T1000 (cell line): ENCODE results near the gene IL2RG.

Experiments used
- DNase-seq: peaks from one replicate; lab custom pipeline; 2025; ENCODE audit warnings: mixed read lengths; lab: John Stamatoyannopoulos, UW

IL2RG gene

GRCh38 chrX:71068044-71068918, 43.1 kb downstream of the IL2RG start, which contains the start of gene SNX12:
SNX12 (minus strand) TSS chrX:71068334; CDS start chrX:71068306, 28 bp downstream.
- DNase-seq, result peak; percentile 89

DNA sequence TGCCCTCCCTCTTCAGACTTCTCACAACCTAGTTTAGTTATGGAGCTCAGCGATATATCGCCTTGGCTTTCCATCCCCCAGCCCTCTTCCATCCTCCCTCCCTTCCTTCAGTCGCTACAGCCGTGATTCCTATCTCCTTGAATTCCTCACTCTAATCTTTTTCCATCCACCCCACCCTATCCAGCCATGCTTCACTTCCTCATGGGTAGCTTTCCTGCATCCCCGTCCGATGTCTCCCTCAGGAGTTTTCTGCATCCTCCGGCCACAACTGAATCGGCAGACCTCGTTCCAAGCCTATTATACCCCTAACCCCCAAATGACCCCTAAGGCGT, 43.7 kb downstream of the IL2RG start:
- no peak for DNase-seq

GRCh38 chrX:71067089-71067488, 44.3 kb downstream of the IL2RG start:
- no peak for DNase-seq

- no peak for DNase-seq
Measured at GRCh38 chrX:71060127-71060526, 51.2 kb downstream of the IL2RG start.

GRCh38 chrX:71057848-71058530, 53.4 kb downstream of the IL2RG start:
- DNase-seq, result no peak
